OCI-LY7 (cell line): ENCODE data around the gene KCTD13. TPM values are rescaled to one million over a fixed set of nuclear protein-coding genes. Genes with fewer than 3 reads are reported as not detected.
"Not testable (repeated sequence)": the region's sequence is repeated elsewhere in the genome, so short reads cannot be mapped to it uniquely, and the experiment has no call there.

Source experiments
- BruUV-seq: library from RNA; stranded (reverse); fragments of 400-500 nt; replicated peaks from 2 replicates; lab custom pipeline; 2021; lab: Mats Ljungman, UMichigan
- CTCF ChIA-PET: fragments of 300-600 bp; sonication (Branson Sonifier 250); formaldehyde crosslinking; loops from one replicate; lab custom pipeline; 2022; ENCODE audit warnings: antibody characterized with exemption; ENCODE audit not compliant: unreplicated experiment; lab: Charles Lee
- POLR2A ChIA-PET: fragments of 300-600 bp; sonication (Branson Sonifier 250); formaldehyde crosslinking; loops from one replicate; lab custom pipeline; 2022; ENCODE audit warnings: antibody characterized with exemption; lab: Charles Lee
- DNase-seq: peaks from one replicate; pipeline ENCODE4 v3.0.0-alpha.2; 2015; ENCODE audit warnings: low spot score
- H2AFZ ChIP-seq: fragments of 200-600 bp; sonication (generic), shearing (Covaris generic); 2 replicates; pipeline ENCODE4 v1.6.1; 2014; ENCODE audit warnings: mild to moderate bottlenecking, antibody characterized with exemption, low read length, moderate library complexity
- H3K27ac ChIP-seq: fragments of 200-600 bp; sonication (generic); 2 replicates; pipeline ENCODE4 v1.5.1; 2014; ENCODE audit warnings: mixed run types, low read depth, mild to moderate bottlenecking, moderate library complexity, low read length, inconsistent platforms; ENCODE audit not compliant: poor library complexity, severe bottlenecking
- H3K36me3 ChIP-seq: fragments of 200-600 bp; sonication (generic); 2 replicates; pipeline ENCODE4 v1.6.1; 2014; ENCODE audit warnings: mild to moderate bottlenecking, antibody characterized with exemption, low read length, moderate library complexity, mixed read lengths; ENCODE audit not compliant: insufficient read depth
- H3K4me1 ChIP-seq: fragments of 200-600 bp; sonication (generic); 2 replicates; pipeline ENCODE4 v1.5.1; 2014; ENCODE audit warnings: mild to moderate bottlenecking, low read length; ENCODE audit not compliant: insufficient read depth, poor library complexity, severe bottlenecking
- H3K4me2 ChIP-seq: fragments of 200-600 bp; sonication (generic); 2 replicates; pipeline ENCODE4 v1.6.1; 2014; ENCODE audit warnings: mild to moderate bottlenecking, low read length
- H3K4me3 ChIP-seq: fragments of 200-600 bp; sonication (generic); 2 replicates; pipeline ENCODE4 v1.5.1; 2014; ENCODE audit warnings: mild to moderate bottlenecking, low read depth, low read length; ENCODE audit not compliant: poor library complexity, severe bottlenecking
- H3K79me2 ChIP-seq: fragments of 200-600 bp; sonication (generic); 2 replicates; pipeline ENCODE4 v1.6.1; 2016; ENCODE audit warnings: low read depth, mild to moderate bottlenecking, low read length, moderate library complexity, mixed read lengths; ENCODE audit not compliant: insufficient read depth
- H3K9me2 ChIP-seq: fragments of 200-600 bp; sonication (generic); 2 replicates; pipeline ENCODE4 v1.6.1; 2016; ENCODE audit warnings: mild to moderate bottlenecking, low read length, mixed read lengths; ENCODE audit not compliant: insufficient read depth
- H3K9me3 ChIP-seq: fragments of 200-600 bp; sonication (generic); 2 replicates; pipeline ENCODE4 v1.6.1; 2014; ENCODE audit warnings: mild to moderate bottlenecking, mixed run types, low read length, mixed read lengths
- H4K20me1 ChIP-seq: fragments of 200-600 bp; sonication (generic); 2 replicates; pipeline ENCODE4 v1.6.1; 2014; ENCODE audit warnings: mild to moderate bottlenecking, antibody characterized with exemption, low read length, moderate library complexity, mixed read lengths; ENCODE audit not compliant: insufficient read depth
- CTCF ChIP-seq: fragments of 200-600 bp; sonication (generic); conservative IDR thresholded peaks from 2 replicates; pipeline ENCODE4 v1.5.1; 2014; ENCODE audit warnings: mild to moderate bottlenecking, antibody characterized with exemption, low read length, moderate library complexity, mixed read lengths
- EZH2phosphoT487 ChIP-seq: fragments of 200-600 bp; sonication (generic); IDR thresholded peaks from 2 replicates; pipeline ENCODE4 v1.6.1; 2018; ENCODE audit warnings: low read depth, borderline replicate concordance, mild to moderate bottlenecking, mixed run types, antibody characterized with exemption, low read length, moderate library complexity, mixed read lengths
- intact Hi-C: fragments of 100-400 bp; cut with micrococcal nuclease; formaldehyde crosslinking; loops from one replicate; pipeline ENCODE4 v1.10.0; 2022; ENCODE audit not compliant: unreplicated experiment
- total RNA-seq, 2 experiments: library from RNA; depleted of rRNA in 1 of 2; stranded (reverse); fragments of >200 nt in 1 of 2; shearing (Covaris generic) in 1 of 2; gene quantifications; 2 replicates each; pipeline ENCODE4 v1.2.3, GENCODE V29; 2014 to 2022

KCTD13 gene
- total RNA-seq, 2 experiments from 2014 or later, result 15.9 to 48.0 TPM

GRCh38 chr16:29892458-29892813 lies 33.6 kb downstream of the KCTD13 start:
- Histone ChIP-seq H4K20me1 (no peaks in the 10 kb centered on the region), H3K79me2 (no peaks in the 10 kb centered on the region), H3K4me1 (no peaks in the 10 kb centered on the region), H3K9me3 (no peaks in the 10 kb centered on the region), H3K4me3 (no peak overlapping the region), H3K9me2 (no peaks in the 10 kb centered on the region), H3K27ac (no peak overlapping the region), H3K4me2 (no peak overlapping the region), H3K36me3 (no peaks in the 10 kb centered on the region), H2AFZ (no peak overlapping the region)
- TF ChIP-seq EZH2phosphoT487 (no peak), CTCF (no peak)
- no peak for DNase-seq
- POLR2A ChIA-PET, result no interaction called here
- CTCF ChIA-PET, result no interaction called here
- intact Hi-C loops, result no loop called here
- no TSS peak for BruUV-seq

GRCh38 chr16:29891525-29892457 lies 34.2 kb downstream of the KCTD13 start:
- no peaks in the 10 kb centered on the region for H3K36me3 ChIP-seq
- ChIA-PET CTCF (no interaction called here), POLR2A (no interaction called here)
- no peaks in the 10 kb centered on the region for H3K79me2 ChIP-seq
- no peaks in the 10 kb centered on the region for H3K4me1 ChIP-seq
- no peak for TF ChIP-seq CTCF
- TF ChIP-seq EZH2phosphoT487, result no peak
- H4K20me1 ChIP-seq, result no peaks in the 10 kb centered on the region
- DNase-seq, result no peak
- no TSS peak for BruUV-seq
- H3K27ac ChIP-seq, result no peak overlapping the region
- no peaks in the 10 kb centered on the region for H3K9me3 ChIP-seq
- intact Hi-C loops, result no loop called here
- H3K4me3 ChIP-seq, result no peak overlapping the region
- no peak overlapping the region for H3K4me2 ChIP-seq
- H2AFZ ChIP-seq, result no peak overlapping the region
- no peaks in the 10 kb centered on the region for H3K9me2 ChIP-seq

- DNase-seq, H3K4me1 ChIP-seq, H3K79me2 ChIP-seq, H3K27ac ChIP-seq, intact Hi-C loops, H2AFZ ChIP-seq, H3K4me3 ChIP-seq, H3K9me2 ChIP-seq, H3K36me3 ChIP-seq, H3K4me2 ChIP-seq, CTCF ChIA-PET, BruUV-seq, H4K20me1 ChIP-seq, H3K9me3 ChIP-seq: not testable (repeated sequence)
- POLR2A ChIA-PET, result interaction anchor here (0.6 kb wide), 1 partner anchor 9 kb away, joined by 3 read pairs; no protein-coding TSS in a partner anchor
Observed at GRCh38 chr16:29889372-29889771, 36.7 kb downstream of the KCTD13 start.
